CMK (cell line): ENCODE measurements around the gene RPL14.

Source experiments
- DNase-seq: peaks from one replicate; pipeline ENCODE4 v3.0.0-alpha.2; 2010; ENCODE audit warnings: low read depth

Gene RPL14

GRCh38 chr3:40463579-40463978 is 6.4 kb downstream of the RPL14 start:
- no peak for DNase-seq

- DNase-seq = no peak
Measured at GRCh38 chr3:40464339-40465110, 7.4 kb downstream of the RPL14 start.

- DNase-seq = no peak
Measured at GRCh38 chr3:40465111-40465407, 7.9 kb downstream of the RPL14 start.

- no peak for DNase-seq
Measured at GRCh38 chr3:40465456-40465855, 8.3 kb downstream of the RPL14 start.

GRCh38 chr3:40468018-40468417 is 10.9 kb downstream of the RPL14 start:
- no peak for DNase-seq

GRCh38 chr3:40470701-40471100 is 13.6 kb downstream of the RPL14 start:
- no peak for DNase-seq

- DNase-seq = peak; percentile 59
Measured at GRCh38 chr3:40476478-40477470, 19.6 kb downstream of the RPL14 start, which contains the start of gene ZNF619. Gene ZNF619 (plus strand): TSS chr3:40477122. CDS start chr3:40477980, 858 bp downstream.

- DNase-seq = no peak
Measured at GRCh38 chr3:40477666-40478065, 20.5 kb downstream of the RPL14 start.

- no peak for DNase-seq
Measured at GRCh38 chr3:40487172-40487571, 30.0 kb downstream of the RPL14 start.

GRCh38 chr3:40490916-40491315 is 33.8 kb downstream of the RPL14 start:
- no peak for DNase-seq

GRCh38 chr3:40494698-40495097 is 37.6 kb downstream of the RPL14 start:
- no peak for DNase-seq

GRCh38 chr3:40497288-40497687 is 40.1 kb downstream of the RPL14 start:
- DNase-seq = no peak

GRCh38 chr3:40499952-40500351 is 42.8 kb downstream of the RPL14 start:
- DNase-seq = no peak

- no peak for DNase-seq
Measured at GRCh38 chr3:40502034-40502433, 44.9 kb downstream of the RPL14 start.

- DNase-seq = no peak
Measured at GRCh38 chr3:40504636-40505430, 47.7 kb downstream of the RPL14 start.

- DNase-seq = peak; percentile 85
Measured at GRCh38 chr3:40505599-40506462, 48.7 kb downstream of the RPL14 start, which contains the start of gene ZNF620. Gene ZNF620 (plus strand): TSS chr3:40506039. CDS start chr3:40506353, 314 bp downstream.

- DNase-seq = no peak
Measured at GRCh38 chr3:40511031-40511718, 54.0 kb downstream of the RPL14 start.

GRCh38 chr3:40516201-40516600 is 59.1 kb downstream of the RPL14 start:
- no peak for DNase-seq

GRCh38 chr3:40518067-40518466 is 60.9 kb downstream of the RPL14 start:
- no peak for DNase-seq
